K562 (cell line): ENCODE measurements around the gene HMCN1. TPM values are rescaled to one million over a fixed set of nuclear protein-coding genes. Genes with fewer than 3 reads are reported as not detected.

ENCODE experiments used
- C11orf30 ChIP-seq: fragments of 450-650 bp; IDR thresholded peaks from 2 replicates; pipeline ENCODE4 v1.6.1; 2016; ENCODE audit warnings: low read depth, mild to moderate bottlenecking
- CREM ChIP-seq: IDR thresholded peaks from 2 replicates; pipeline ENCODE4 v1.6.1; 2014; ENCODE audit warnings: antibody characterized with exemption, low read depth
- GATA2 ChIP-seq: sonication (generic); formaldehyde crosslinking; IDR thresholded peaks from 2 replicates; pipeline ENCODE4 v1.4.0; 2020; ENCODE audit warnings: mild to moderate bottlenecking, missing genetic modification reagents
- HEY1 ChIP-seq: fragments of 250-450 bp; sonication (Bioruptor Pico); IDR thresholded peaks from 2 replicates; pipeline ENCODE4 v1.5.0; 2020; ENCODE audit warnings: mild to moderate bottlenecking, moderate library complexity, borderline replicate concordance
- POLR3G ChIP-seq: IDR thresholded peaks from 2 replicates; pipeline ENCODE4 v1.6.1; 2011; ENCODE audit not compliant: insufficient read length, insufficient replicate concordance; ENCODE audit errors: extremely low read depth
- SMAD4 ChIP-seq: fragments of 250-450 bp; sonication (Bioruptor Pico); conservative IDR thresholded peaks from 2 replicates; pipeline ENCODE4 v1.8.0; 2021; ENCODE audit warnings: inconsistent platforms, mild to moderate bottlenecking, moderate library complexity
- TAF9B ChIP-seq: fragments of 450-650 bp; IDR thresholded peaks from 2 replicates; pipeline ENCODE4 v1.6.1; 2018; ENCODE audit warnings: mild to moderate bottlenecking; ENCODE audit not compliant: partially characterized antibody
- polyA plus RNA-seq, 8 experiments: library from polyadenylated mRNA; depleted of rRNA in 4 of 8; stranded (reverse) in 5 of 8; unstranded in 3 of 8; fragments of >200 nt; fragmentation: Nextera tagmentation in 2 of 8; fragmentation: Illumina TruSeq in 1 of 8; extraction: Ambion mirVana in 2 of 8; extraction: Trizol in 1 of 8; gene quantifications; 2 replicates each; pipeline versions ENCODE4 v1.2.1 to v1.2.3, GENCODE V29; 2011 to 2014; ENCODE audit warnings: inconsistent platforms in 1 of 8, missing spikeins in 1 of 8
- total RNA-seq, 7 experiments: library from RNA; depleted of rRNA in 6 of 7; stranded (reverse); fragments of >200 nt in 6 of 7; fragmentation: Illumina TruSeq in 2 of 7; extraction: Trizol in 2 of 7; gene quantifications; 2 replicates each; pipeline versions ENCODE4 v1.2.1 to v1.2.3, GENCODE V29; 2011 to 2021; ENCODE audit warnings: low replicate concordance in 1 of 7
- TF ChIP-seq, protein P1 (sequence below): fragments of 450-650 bp; IDR thresholded peaks from 2 replicates; pipeline ENCODE4 v1.6.1; 2016; ENCODE audit warnings: antibody characterized with exemption
- TF ChIP-seq, protein P2 (sequence below): fragments of 200-800 bp; sonication (Bioruptor generic); IDR thresholded peaks from 2 replicates; pipeline ENCODE4 v1.6.1; 2016; ENCODE audit warnings: missing genetic modification characterization, missing compliant biosample characterization
- TF ChIP-seq, protein P3 (sequence below): fragments of 450-650 bp; formaldehyde crosslinking; IDR thresholded peaks from 2 replicates; pipeline ENCODE4 v1.4.0; 2020; ENCODE audit warnings: mild to moderate bottlenecking
- TF ChIP-seq, protein P4 (sequence below): fragments of 450-650 bp; IDR thresholded peaks from 2 replicates; pipeline ENCODE4 v1.6.1; 2016; ENCODE audit warnings: mild to moderate bottlenecking
- TF ChIP-seq, protein P5 (sequence below), 2 experiments: fragments of 450-650 bp in 1 of 2; sonication (generic) in 1 of 2; formaldehyde crosslinking; conservative IDR thresholded peaks; 2 replicates each; pipeline versions ENCODE4 v1.4.0 to v1.8.1; 2020 to 2022; ENCODE audit warnings: mild to moderate bottlenecking in 1 of 2, missing genetic modification reagents in 1 of 2
- TF ChIP-seq, protein P6 (sequence below): fragments of 250-450 bp; sonication (Bioruptor Pico); IDR thresholded peaks from 2 replicates; pipeline ENCODE4 v1.9.0; 2021; ENCODE audit warnings: mild to moderate bottlenecking, inconsistent platforms

HMCN1 gene
- total and polyA plus RNA-seq, 9 of the 15 experiments (the other 6 are each of a cell fraction or from before 2014, with no cell fraction given), result 0.07 to 0.36 (median 0.21) TPM

DNA sequence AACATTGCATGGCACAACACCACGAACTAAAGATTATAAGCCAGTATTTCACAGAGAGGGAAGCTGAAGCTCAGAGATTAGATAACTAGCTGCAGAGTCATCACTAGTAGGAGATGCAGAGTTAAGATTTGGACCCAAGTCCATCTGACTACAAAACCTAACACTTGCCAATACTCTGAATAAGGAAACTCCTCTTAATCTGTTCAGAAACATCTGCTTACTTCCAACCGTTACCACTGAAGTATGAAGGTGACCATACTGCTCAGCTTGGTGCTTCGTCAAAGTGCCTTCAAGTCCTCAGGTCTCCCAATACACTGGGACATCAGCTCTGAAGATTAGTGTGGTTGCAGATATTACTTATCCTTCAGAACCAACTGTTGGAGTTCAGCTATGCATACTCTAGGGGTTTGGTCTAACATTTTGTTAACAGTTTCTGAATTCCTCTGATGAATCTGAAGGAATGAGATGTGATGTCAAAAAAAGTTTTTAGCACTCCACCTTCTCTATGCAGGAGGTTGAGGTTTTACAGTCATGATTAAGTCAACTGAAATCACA lies 461.3 kb downstream of the HMCN1 start (continued):
- TF ChIP-seq, protein P1, sequence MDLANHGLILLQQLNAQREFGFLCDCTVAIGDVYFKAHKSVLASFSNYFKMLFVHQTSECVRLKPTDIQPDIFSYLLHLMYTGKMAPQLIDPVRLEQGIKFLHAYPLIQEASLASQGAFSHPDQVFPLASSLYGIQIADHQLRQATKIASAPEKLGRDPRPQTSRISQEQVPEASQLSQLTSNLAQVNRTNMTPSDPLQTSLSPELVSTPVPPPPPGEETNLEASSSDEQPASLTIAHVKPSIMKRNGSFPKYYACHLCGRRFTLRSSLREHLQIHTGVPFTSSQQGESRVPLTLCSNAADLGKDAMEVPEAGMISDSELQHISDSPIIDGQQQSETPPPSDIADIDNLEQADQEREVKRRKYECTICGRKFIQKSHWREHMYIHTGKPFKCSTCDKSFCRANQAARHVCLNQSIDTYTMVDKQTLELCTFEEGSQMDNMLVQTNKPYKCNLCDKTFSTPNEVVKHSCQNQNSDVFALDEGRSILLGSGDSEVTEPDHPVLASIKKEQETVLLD, result no peak; the same call in 1 of the 2 replicates
- peak; percentile 41; the same call in 1 of the 2 replicates for TF ChIP-seq CREM
- TF ChIP-seq, protein P2, sequence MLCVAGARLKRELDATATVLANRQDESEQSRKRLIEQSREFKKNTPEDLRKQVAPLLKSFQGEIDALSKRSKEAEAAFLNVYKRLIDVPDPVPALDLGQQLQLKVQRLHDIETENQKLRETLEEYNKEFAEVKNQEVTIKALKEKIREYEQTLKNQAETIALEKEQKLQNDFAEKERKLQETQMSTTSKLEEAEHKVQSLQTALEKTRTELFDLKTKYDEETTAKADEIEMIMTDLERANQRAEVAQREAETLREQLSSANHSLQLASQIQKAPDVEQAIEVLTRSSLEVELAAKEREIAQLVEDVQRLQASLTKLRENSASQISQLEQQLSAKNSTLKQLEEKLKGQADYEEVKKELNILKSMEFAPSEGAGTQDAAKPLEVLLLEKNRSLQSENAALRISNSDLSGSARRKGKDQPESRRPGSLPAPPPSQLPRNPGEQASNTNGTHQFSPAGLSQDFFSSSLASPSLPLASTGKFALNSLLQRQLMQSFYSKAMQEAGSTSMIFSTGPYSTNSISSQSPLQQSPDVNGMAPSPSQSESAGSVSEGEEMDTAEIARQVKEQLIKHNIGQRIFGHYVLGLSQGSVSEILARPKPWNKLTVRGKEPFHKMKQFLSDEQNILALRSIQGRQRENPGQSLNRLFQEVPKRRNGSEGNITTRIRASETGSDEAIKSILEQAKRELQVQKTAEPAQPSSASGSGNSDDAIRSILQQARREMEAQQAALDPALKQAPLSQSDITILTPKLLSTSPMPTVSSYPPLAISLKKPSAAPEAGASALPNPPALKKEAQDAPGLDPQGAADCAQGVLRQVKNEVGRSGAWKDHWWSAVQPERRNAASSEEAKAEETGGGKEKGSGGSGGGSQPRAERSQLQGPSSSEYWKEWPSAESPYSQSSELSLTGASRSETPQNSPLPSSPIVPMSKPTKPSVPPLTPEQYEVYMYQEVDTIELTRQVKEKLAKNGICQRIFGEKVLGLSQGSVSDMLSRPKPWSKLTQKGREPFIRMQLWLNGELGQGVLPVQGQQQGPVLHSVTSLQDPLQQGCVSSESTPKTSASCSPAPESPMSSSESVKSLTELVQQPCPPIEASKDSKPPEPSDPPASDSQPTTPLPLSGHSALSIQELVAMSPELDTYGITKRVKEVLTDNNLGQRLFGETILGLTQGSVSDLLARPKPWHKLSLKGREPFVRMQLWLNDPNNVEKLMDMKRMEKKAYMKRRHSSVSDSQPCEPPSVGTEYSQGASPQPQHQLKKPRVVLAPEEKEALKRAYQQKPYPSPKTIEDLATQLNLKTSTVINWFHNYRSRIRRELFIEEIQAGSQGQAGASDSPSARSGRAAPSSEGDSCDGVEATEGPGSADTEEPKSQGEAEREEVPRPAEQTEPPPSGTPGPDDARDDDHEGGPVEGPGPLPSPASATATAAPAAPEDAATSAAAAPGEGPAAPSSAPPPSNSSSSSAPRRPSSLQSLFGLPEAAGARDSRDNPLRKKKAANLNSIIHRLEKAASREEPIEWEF (CRISPR knock-in tag), result peak; percentile 77; the same call in 1 of the 2 replicates
- TF ChIP-seq, protein P3, sequence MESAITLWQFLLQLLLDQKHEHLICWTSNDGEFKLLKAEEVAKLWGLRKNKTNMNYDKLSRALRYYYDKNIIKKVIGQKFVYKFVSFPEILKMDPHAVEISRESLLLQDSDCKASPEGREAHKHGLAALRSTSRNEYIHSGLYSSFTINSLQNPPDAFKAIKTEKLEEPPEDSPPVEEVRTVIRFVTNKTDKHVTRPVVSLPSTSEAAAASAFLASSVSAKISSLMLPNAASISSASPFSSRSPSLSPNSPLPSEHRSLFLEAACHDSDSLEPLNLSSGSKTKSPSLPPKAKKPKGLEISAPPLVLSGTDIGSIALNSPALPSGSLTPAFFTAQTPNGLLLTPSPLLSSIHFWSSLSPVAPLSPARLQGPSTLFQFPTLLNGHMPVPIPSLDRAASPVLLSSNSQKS (CRISPR knock-in tag), result no peak
- TF ChIP-seq C11orf30, result peak; percentile 80
- TF ChIP-seq HEY1 (CRISPR knock-in tag), result peak; percentile 73; the same call in 1 of the 2 replicates
- no peak for TF ChIP-seq POLR3G
- TF ChIP-seq, protein P4, sequence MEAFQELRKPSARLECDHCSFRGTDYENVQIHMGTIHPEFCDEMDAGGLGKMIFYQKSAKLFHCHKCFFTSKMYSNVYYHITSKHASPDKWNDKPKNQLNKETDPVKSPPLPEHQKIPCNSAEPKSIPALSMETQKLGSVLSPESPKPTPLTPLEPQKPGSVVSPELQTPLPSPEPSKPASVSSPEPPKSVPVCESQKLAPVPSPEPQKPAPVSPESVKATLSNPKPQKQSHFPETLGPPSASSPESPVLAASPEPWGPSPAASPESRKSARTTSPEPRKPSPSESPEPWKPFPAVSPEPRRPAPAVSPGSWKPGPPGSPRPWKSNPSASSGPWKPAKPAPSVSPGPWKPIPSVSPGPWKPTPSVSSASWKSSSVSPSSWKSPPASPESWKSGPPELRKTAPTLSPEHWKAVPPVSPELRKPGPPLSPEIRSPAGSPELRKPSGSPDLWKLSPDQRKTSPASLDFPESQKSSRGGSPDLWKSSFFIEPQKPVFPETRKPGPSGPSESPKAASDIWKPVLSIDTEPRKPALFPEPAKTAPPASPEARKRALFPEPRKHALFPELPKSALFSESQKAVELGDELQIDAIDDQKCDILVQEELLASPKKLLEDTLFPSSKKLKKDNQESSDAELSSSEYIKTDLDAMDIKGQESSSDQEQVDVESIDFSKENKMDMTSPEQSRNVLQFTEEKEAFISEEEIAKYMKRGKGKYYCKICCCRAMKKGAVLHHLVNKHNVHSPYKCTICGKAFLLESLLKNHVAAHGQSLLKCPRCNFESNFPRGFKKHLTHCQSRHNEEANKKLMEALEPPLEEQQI, result peak; percentile 86
- TF ChIP-seq, protein P5, sequence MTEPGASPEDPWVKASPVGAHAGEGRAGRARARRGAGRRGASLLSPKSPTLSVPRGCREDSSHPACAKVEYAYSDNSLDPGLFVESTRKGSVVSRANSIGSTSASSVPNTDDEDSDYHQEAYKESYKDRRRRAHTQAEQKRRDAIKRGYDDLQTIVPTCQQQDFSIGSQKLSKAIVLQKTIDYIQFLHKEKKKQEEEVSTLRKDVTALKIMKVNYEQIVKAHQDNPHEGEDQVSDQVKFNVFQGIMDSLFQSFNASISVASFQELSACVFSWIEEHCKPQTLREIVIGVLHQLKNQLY (CRISPR knock-in tag; conservative IDR thresholded peaks at IDR 0.05), result no peak
- TF ChIP-seq, protein P6, sequence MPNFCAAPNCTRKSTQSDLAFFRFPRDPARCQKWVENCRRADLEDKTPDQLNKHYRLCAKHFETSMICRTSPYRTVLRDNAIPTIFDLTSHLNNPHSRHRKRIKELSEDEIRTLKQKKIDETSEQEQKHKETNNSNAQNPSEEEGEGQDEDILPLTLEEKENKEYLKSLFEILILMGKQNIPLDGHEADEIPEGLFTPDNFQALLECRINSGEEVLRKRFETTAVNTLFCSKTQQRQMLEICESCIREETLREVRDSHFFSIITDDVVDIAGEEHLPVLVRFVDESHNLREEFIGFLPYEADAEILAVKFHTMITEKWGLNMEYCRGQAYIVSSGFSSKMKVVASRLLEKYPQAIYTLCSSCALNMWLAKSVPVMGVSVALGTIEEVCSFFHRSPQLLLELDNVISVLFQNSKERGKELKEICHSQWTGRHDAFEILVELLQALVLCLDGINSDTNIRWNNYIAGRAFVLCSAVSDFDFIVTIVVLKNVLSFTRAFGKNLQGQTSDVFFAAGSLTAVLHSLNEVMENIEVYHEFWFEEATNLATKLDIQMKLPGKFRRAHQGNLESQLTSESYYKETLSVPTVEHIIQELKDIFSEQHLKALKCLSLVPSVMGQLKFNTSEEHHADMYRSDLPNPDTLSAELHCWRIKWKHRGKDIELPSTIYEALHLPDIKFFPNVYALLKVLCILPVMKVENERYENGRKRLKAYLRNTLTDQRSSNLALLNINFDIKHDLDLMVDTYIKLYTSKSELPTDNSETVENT (CRISPR knock-in tag), result no peak
- TF ChIP-seq TAF9B, result peak; percentile 12
- TF ChIP-seq SMAD4, result peak; percentile 87
- TF ChIP-seq GATA2 (CRISPR knock-in tag), result peak; percentile 88
